OCI-LY3 (cell line): ENCODE measurements around the gene SELENOH.

ENCODE experiments used
- EZH2phosphoT487 ChIP-seq: fragments of 200-600 bp; shearing (Covaris generic); IDR thresholded peaks from 2 replicates; pipeline ENCODE4 v1.6.1; 2018; ENCODE audit warnings: antibody characterized with exemption, mixed run types, low read depth
- TF ChIP-seq, protein P1 (sequence below): fragments of 200-600, 300-600 bp; sonication (generic); IDR thresholded peaks from 2 replicates; pipeline ENCODE4 v1.5.1; 2014; ENCODE audit warnings: antibody characterized with exemption, low read length, low read depth

DNA sequence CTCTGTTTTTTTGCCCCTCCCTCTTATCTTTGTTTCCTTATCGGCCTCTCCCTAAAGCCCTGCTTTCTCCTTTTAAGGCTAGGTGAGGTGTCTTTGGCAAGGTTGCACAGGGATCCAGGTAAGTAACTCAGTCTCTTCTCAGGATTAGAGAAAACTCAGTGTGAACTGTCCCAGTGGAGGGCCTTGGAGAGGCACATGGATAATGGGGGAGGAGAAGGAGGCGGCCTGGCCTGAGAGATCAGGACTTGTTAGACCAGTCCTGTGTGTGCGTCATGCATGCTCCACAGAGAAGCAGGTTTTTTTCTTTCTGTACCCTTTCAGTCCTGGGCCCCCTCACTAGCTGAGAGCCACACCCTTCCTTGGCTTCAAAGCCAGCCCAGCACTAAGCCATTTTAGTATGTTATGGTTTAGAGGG, 40.2 kb downstream of the SELENOH start:
- TF ChIP-seq, protein P1, sequence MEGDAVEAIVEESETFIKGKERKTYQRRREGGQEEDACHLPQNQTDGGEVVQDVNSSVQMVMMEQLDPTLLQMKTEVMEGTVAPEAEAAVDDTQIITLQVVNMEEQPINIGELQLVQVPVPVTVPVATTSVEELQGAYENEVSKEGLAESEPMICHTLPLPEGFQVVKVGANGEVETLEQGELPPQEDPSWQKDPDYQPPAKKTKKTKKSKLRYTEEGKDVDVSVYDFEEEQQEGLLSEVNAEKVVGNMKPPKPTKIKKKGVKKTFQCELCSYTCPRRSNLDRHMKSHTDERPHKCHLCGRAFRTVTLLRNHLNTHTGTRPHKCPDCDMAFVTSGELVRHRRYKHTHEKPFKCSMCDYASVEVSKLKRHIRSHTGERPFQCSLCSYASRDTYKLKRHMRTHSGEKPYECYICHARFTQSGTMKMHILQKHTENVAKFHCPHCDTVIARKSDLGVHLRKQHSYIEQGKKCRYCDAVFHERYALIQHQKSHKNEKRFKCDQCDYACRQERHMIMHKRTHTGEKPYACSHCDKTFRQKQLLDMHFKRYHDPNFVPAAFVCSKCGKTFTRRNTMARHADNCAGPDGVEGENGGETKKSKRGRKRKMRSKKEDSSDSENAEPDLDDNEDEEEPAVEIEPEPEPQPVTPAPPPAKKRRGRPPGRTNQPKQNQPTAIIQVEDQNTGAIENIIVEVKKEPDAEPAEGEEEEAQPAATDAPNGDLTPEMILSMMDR = no peak
- TF ChIP-seq EZH2phosphoT487 = no peak
